ENCODE data around the gene CLASP2. TPM values are rescaled to one million over a fixed set of nuclear protein-coding genes. Genes with fewer than 3 reads are reported as not detected.

Gene CLASP2
- total RNA-seq, 6 experiments from 2014 or later, result 32.8 to 37.6 (median 34.8) TPM

GRCh38 chr3:33613041-33613440 is 105.0 kb downstream of the CLASP2 start:
- TF ChIP-seq CTCF (IDR thresholded peaks at IDR 0.05), result no peak
- Mint-ChIP-seq H3K27ac (no peak overlapping the region), H3K36me3 (ENCODE audit: low read depth) (0 out of 2 replicates have a peak, but pooled peaks cover 4% of the 10 kb centered on the region), H3K9me3 (no peaks in the 10 kb centered on the region), H3K27me3 (ENCODE audit: insufficient read depth) (no peaks in the 10 kb centered on the region), H3K4me3 (no peak overlapping the region), H3K4me1 (ENCODE audit: low read depth) (peaks cover 7% of the 10 kb centered on the region)
- no peak for DNase-seq

GRCh38 chr3:33612607-33613006 is 105.4 kb downstream of the CLASP2 start:
- H3K27me3 Mint-ChIP-seq (ENCODE audit: insufficient read depth), result no peaks in the 10 kb centered on the region
- peaks cover 7% of the 10 kb centered on the region for H3K4me1 Mint-ChIP-seq (ENCODE audit: low read depth)
- no peaks in the 10 kb centered on the region for H3K9me3 Mint-ChIP-seq
- H3K36me3 Mint-ChIP-seq (ENCODE audit: low read depth), result 0 out of 2 replicates have a peak, but pooled peaks cover 4% of the 10 kb centered on the region
- no peak overlapping the region for H3K4me3 Mint-ChIP-seq
- TF ChIP-seq CTCF (IDR thresholded peaks at IDR 0.05), result no peak
- H3K27ac Mint-ChIP-seq, result no peak overlapping the region
- no peak for DNase-seq

- DNase-seq, result no peak
- no peaks in the 10 kb centered on the region for H3K9me3 Mint-ChIP-seq
- H3K36me3 Mint-ChIP-seq (ENCODE audit: low read depth), result peaks cover 10% of the 10 kb centered on the region; the same call in 1 of the 2 replicates
- TF ChIP-seq CTCF (IDR thresholded peaks at IDR 0.05), result no peak
- no peaks in the 10 kb centered on the region for H3K27me3 Mint-ChIP-seq (ENCODE audit: insufficient read depth)
- no peak overlapping the region for H3K27ac Mint-ChIP-seq
- no peak overlapping the region for H3K4me3 Mint-ChIP-seq
- H3K4me1 Mint-ChIP-seq (ENCODE audit: low read depth), result no peaks in the 10 kb centered on the region
These were observed 115.2 kb downstream of the CLASP2 start for GRCh38 chr3:33602829-33603228.

- H3K27ac Mint-ChIP-seq, result no peak overlapping the region
- no peak for TF ChIP-seq CTCF (IDR thresholded peaks at IDR 0.05)
- no peak overlapping the region for H3K4me3 Mint-ChIP-seq
- no peaks in the 10 kb centered on the region for H3K36me3 Mint-ChIP-seq (ENCODE audit: low read depth)
- no peaks in the 10 kb centered on the region for H3K27me3 Mint-ChIP-seq (ENCODE audit: insufficient read depth)
- no peak for DNase-seq
- no peaks in the 10 kb centered on the region for H3K9me3 Mint-ChIP-seq
- H3K4me1 Mint-ChIP-seq (ENCODE audit: low read depth), result no peaks in the 10 kb centered on the region
These were observed 120.8 kb downstream of the CLASP2 start for GRCh38 chr3:33597257-33597689.

- DNase-seq, result no peak
- no peak for TF ChIP-seq CTCF (IDR thresholded peaks at IDR 0.05)
- no peaks in the 10 kb centered on the region for H3K4me1 Mint-ChIP-seq (ENCODE audit: low read depth)
- H3K9me3 Mint-ChIP-seq, result no peaks in the 10 kb centered on the region
- H3K4me3 Mint-ChIP-seq, result no peak overlapping the region
- H3K36me3 Mint-ChIP-seq (ENCODE audit: low read depth), result peaks cover 5% of the 10 kb centered on the region; the same call in 1 of the 2 replicates
- H3K27ac Mint-ChIP-seq, result no peak overlapping the region
- H3K27me3 Mint-ChIP-seq (ENCODE audit: insufficient read depth), result no peaks in the 10 kb centered on the region
These were observed 125.1 kb downstream of the CLASP2 start for GRCh38 chr3:33592999-33593398.

GRCh38 chr3:33590541-33590940 is 127.5 kb downstream of the CLASP2 start:
- TF ChIP-seq CTCF (IDR thresholded peaks at IDR 0.05), result no peak
- Mint-ChIP-seq H3K4me3 (no peak overlapping the region), H3K27ac (no peak overlapping the region), H3K9me3 (no peaks in the 10 kb centered on the region), H3K4me1 (ENCODE audit: low read depth) (no peaks in the 10 kb centered on the region), H3K36me3 (ENCODE audit: low read depth) (peaks cover 5% of the 10 kb centered on the region; the same call in 1 of the 2 replicates), H3K27me3 (ENCODE audit: insufficient read depth) (no peaks in the 10 kb centered on the region)
- no peak for DNase-seq

All from HFFc6 (cell line).